Measurements from ENCODE around the gene DIRAS1. TPM values are rescaled to one million over a fixed set of nuclear protein-coding genes. Genes with fewer than 3 reads are reported as not detected.

Gene DIRAS1
- total and polyA plus RNA-seq, 2 of the 4 experiments (the other 2 are of a cell fraction): 1.4 to 10.3 TPM

- ChIA-PET POLR2A (ENCODE audit: unreplicated experiment) (no interaction called here), CTCF (interaction anchor here (0.8 to 1.4 kb wide), 3 partner anchors 61 to 406 kb away, joined by 3 read pairs; no protein-coding TSS in a partner anchor)
- Histone ChIP-seq H3K14ac (replicated peaks; ENCODE audit: low read depth, low read length) (no peak overlapping the region), H2BK120ac (ENCODE audit: low read depth, low read length) (peak overlapping the region; percentile 80), H3K27me3 (ENCODE audit: control insufficient read depth, insufficient read depth, low read length) (peaks cover 14% of the 10 kb centered on the region), H2AK5ac (ENCODE audit: low read depth, low read length) (peak overlapping the region; percentile 73), H3K4me3 (ENCODE audit: insufficient read depth, low read depth, low read length) (no peak overlapping the region), H3K4ac (ENCODE audit: low read depth, low read length) (peak overlapping the region; percentile 90), H3K56ac (ENCODE audit: extremely low read depth, insufficient read depth, low read length) (no peak overlapping the region), H2AFZ (replicated peaks; ENCODE audit: low read length, poor library complexity) (peak overlapping the region; percentile 92), H2BK5ac (ENCODE audit: low read depth, low read length, poor library complexity, severe bottlenecking) (peak overlapping the region; percentile 61), H2BK20ac (ENCODE audit: low read depth, low read length) (peak overlapping the region; percentile 79; the same call in 1 of the 2 replicates), H2BK15ac (ENCODE audit: low read depth, low read length) (no peak overlapping the region), H3K4me1 (ENCODE audit: control insufficient read depth, insufficient read depth, low read length) (peaks cover 17% of the 10 kb centered on the region), H4K8ac (ENCODE audit: low read depth in 2 of 2, low read length in 2 of 2) (peak overlapping the region; percentile 14 to 81; a peak in 1 of 4 replicates), H4K91ac (ENCODE audit: insufficient read depth, low read depth, low read length) (peak overlapping the region; percentile 81), H3K18ac (ENCODE audit: low read depth, low read length) (no peak overlapping the region), H3K27ac (ENCODE audit: insufficient read depth, low read length) (peak overlapping the region; percentile 4; the same call in 1 of the 2 replicates), H4K20me1 (ENCODE audit: insufficient read depth, low read length) (no peaks in the 10 kb centered on the region; the same call in 1 of the 2 replicates), H3K79me1 (ENCODE audit: low read depth in 1 of 2, low read length in 2 of 2) (peaks cover 0 to 10% of the 10 kb centered on the region in 2 experiments; a peak in 1 of 4 replicates), H3K4me2 (ENCODE audit: low read depth, low read length) (no peak overlapping the region), H3K9ac (ENCODE audit: low read depth, low read length) (no peak overlapping the region), H2AK9ac (replicated peaks; ENCODE audit: low read depth, low read length, poor library complexity) (peak overlapping the region; percentile 96), H3K36me3 (ENCODE audit: control insufficient read depth, insufficient read depth, low read length) (no peaks in the 10 kb centered on the region), H3K9me3 (ENCODE audit: control insufficient read depth, insufficient read depth, low read length) (no peaks in the 10 kb centered on the region), H3K23ac (ENCODE audit: low read depth, low read length) (no peak overlapping the region), H3K9me1 (ENCODE audit: insufficient read depth, low read length) (peaks cover 7% of the 10 kb centered on the region; the same call in 1 of the 2 replicates), H4K5ac (ENCODE audit: low read depth, low read length) (no peak overlapping the region)
- dilution Hi-C loops (cut with HindIII; ENCODE audit: low sequenced_read_pairs, unreplicated experiment) (no loop called here), intact Hi-C loops (cut with micrococcal nuclease) (no loop called here), in situ Hi-C loops (cut with MboI; ENCODE audit: low sequenced_read_pairs) (no loop called here)
- ATAC-seq (ENCODE audit: low read depth) (no peak), DNase-seq (no peak)
- 65% methylated on average over 3 of the region's 13 CpGs; no CpG with 5 or more reads in 1 of the 2 experiments for WGBS, 2 experiments (ENCODE audit: extremely low coverage in 2 of 2, insufficient read length in 1 of 2)
- TF ChIP-seq CTCF (conservative IDR thresholded peaks at IDR 0.05; ENCODE audit: low read depth, low read length) (no peak), MAZ (IDR thresholded peaks at IDR 0.05; ENCODE audit: borderline replicate concordance, low read depth, low read length) (no peak), CHD1 (IDR thresholded peaks at IDR 0.05; ENCODE audit: low read depth, low read length) (no peak), BHLHE40 (IDR thresholded peaks at IDR 0.05; ENCODE audit: low read depth, low read length) (no peak)
- no TSS peak for BruUV-seq (replicated peaks)
Observed at GRCh38 chr19:2723345-2723715, 2.2 kb upstream of the DIRAS1 start.
